GM18909 (cell line): ENCODE measurements around the gene ADAMTSL2.

Source experiments
- ATAC-seq: cut with Tn5 transposase; IDR thresholded peaks from one replicate; pipeline ENCODE4 v1.9.1; 2021; ENCODE audit warnings: mild to moderate bottlenecking; ENCODE audit not compliant: unreplicated experiment, poor library complexity

The ADAMTSL2 gene

DNA sequence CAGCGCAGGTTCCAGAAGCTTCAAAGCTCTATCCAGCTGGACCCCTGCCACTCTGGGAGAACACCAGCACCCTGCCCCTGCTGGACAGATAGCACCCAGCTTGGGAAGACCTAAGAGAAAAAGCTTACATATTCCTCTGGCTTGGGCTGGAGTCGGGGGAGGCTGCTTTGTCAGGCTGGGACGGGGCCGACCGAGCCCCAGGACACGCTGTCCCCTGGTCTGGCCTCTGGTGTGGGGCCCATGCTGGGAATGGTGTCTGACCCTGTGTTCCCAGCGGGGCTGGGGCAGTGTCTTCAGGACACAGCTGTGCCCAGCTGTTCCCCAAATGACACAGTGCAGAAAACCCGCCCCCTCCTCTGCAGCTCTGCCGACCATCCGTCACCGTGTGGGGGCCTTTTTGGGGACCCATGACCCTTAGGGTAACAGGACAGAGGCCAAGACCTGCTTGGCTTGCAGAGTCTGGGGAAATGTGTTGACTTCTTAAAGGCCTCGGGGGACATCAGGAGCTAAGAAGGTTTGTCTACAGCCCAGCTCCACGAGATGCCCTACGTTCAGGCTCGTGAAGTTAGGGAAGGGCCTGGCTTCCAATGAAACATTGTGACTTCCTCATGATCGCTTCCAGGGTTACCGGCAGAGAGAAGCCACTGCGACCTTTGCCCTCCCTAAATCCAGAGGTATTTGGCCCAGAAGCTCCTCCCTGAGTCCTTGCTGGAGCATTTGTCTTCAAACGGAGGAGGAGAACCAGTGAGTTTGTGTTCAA is 35.2 kb upstream of the ADAMTSL2 start:
- no peak for ATAC-seq

DNA sequence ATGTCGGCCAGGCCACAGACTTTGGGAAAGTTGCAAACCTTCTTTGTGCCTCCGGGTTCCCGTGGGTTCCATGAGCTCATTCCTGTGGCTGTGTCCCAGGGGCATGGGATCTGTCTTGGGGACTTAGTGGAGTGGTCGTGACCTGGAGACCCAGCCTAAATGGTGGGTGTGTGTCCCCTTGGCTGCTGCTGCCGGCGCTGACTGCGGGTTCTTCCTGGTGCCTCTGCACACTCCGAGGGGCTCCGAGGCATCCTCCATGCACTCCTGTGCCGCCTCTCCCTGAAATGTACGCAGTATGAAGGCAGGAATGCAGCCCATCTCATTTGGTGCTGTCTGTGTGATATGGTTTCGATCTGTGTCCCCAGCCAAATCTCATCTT is 34.6 kb upstream of the ADAMTSL2 start:
- no peak for ATAC-seq

DNA sequence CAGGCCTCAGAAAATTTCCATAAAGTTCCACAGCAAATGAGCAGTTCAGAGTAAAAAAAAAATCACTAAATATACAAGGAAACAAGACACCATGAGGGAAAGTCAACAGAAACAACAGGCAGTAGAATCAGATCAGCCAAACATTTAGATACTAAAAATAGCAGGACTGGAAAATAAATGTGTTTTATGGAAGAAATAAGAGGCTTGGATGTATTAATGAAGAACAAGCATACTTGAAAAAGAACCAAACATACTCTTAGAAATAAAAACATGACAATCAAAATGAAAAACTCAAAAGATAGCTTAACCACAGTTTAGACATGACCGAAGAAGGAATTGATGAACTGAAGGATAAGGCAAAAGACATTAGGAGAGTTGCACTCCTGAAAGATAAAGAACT is 32.4 kb upstream of the ADAMTSL2 start:
- no peak for ATAC-seq

DNA sequence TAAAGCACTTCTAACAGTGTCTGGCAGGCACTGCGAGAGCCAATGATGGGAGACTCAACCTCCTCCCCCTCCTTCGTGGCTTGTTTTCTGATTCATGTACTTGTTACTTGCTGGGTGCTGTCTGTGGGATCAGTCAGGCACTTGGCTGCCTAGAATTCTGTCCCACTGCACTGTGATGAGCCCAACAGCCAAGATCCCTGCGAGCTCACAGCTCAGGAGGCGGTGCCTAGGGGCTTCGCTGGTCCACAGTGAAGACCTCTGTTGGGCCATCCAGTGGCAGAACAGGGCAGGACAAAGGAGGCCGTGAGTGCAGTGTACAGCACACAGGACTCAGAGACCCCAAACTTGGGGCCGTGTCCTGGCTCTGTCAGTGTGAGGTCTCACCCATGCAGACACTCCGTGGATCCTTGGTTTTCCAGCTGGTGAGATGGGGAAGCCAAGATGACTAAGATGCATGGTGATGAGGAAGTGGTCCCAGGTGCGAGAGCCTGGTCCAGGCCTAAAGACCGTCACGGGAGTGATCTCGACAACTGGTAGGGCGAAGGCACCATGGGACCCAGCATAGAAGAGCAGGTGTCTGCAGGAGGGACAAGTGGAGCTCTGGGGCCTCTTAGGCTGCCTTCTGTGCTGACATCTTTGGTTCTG is 29.2 kb upstream of the ADAMTSL2 start:
- ATAC-seq: no peak

DNA sequence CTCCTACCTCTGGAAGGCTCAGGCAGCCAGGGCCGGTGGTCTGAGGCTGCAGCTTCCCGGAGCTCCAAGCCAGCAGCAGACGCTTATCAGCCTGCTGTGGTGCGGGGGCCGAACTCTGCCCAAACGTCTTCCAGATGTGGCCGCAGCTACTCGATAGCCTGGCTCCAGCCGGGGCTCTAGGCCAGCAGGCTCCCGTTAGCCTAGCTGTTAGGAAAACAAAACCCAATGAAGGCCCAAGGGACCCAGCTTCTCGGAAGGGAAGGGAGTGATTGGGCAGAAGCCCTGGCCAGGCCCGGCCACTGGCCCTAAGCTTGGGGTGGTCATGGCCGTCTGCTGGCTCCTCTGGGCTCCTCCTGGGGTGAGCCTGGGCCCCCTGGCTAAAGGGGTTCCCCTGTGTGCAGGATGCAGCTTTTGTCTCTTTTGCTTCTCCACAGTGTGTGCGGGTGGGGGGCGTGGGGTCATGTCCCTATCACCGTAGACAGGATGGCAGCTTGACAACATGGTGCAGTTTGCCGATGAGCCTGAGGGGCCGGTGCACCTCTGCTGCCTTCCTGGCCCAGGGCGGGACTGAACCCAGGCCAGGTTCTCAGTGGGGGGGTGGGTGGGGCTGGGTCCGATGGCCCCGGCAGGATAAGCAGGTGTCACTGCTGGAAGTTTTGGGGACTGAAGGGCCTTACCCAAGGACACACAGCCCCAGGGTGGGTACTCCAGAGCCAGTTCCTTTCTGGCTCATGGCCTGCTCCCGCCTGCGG is 28.4 kb upstream of the ADAMTSL2 start:
- ATAC-seq: no peak

DNA sequence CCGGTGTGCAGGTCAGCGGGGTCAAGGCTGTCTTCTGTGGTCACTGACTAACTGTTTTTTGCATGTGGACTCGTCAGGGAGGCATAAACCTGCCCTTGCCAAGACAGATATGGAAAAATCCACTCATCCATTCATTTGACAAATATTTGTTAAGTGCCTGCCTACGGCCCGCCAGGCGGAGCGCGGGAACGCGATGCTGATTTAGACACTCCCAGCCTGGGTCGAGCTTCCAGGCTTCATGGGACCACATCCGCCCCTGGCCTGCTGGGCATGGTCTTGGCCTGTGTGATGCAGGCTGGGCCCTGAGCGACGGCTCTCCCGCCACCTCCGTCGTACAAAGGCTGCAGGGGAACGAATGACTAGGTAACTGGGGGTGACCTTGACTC is 27.9 kb upstream of the ADAMTSL2 start:
- ATAC-seq: no peak

DNA sequence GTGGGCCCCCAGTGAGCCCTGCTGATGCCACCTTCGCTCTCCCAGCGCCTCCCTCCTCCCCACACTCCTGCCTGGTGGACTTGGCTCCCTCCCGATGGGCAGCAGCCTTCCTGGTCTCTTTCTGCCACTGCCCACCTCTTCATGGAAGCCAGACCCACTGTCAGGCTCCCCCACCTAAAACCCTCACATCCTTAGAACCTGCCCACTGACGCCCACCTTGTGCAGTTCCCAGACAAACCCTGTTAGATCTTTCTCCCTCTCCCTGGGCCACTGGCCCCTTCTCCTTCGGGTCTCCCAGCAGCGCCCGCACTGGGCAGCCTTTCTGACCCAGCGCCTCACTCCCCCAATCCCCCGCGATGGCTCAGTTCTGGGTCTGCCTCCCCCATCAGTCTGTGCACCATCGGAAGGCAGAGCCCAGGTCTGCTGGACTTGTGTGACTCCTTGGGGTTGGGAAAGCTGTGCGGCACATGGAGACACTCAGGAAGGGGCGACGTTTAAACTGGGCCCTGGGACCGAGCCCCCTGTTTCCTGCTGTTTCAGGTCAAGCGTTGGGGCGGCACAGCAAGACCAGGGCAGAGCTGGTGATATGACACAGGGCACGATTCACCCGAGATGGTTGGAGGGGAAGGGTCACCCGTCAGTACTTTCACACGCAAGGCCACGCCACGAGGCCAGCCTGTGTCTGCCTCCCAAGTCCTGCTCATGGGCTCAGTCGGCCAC is 27.1 kb upstream of the ADAMTSL2 start:
- no peak for ATAC-seq

DNA sequence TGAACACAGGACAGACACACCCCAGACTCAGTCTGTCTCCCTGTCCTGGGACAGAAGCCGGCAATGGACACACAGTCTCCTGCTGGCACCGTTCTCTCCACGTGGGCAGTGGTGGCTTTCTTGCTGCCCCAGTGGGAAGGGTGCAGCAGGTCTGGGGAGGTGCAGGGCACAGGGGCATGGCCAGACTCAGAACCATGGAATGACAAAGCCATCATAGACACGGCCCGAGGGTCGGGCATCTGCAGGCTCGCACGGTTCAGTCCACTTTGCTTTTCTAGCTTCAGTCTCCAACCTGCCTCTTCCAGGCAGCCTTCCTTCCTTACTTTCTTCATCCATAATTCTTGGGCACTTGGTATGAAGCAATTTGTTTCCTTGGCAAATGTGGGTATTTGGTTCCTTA is 26.5 kb upstream of the ADAMTSL2 start:
- no peak for ATAC-seq

DNA sequence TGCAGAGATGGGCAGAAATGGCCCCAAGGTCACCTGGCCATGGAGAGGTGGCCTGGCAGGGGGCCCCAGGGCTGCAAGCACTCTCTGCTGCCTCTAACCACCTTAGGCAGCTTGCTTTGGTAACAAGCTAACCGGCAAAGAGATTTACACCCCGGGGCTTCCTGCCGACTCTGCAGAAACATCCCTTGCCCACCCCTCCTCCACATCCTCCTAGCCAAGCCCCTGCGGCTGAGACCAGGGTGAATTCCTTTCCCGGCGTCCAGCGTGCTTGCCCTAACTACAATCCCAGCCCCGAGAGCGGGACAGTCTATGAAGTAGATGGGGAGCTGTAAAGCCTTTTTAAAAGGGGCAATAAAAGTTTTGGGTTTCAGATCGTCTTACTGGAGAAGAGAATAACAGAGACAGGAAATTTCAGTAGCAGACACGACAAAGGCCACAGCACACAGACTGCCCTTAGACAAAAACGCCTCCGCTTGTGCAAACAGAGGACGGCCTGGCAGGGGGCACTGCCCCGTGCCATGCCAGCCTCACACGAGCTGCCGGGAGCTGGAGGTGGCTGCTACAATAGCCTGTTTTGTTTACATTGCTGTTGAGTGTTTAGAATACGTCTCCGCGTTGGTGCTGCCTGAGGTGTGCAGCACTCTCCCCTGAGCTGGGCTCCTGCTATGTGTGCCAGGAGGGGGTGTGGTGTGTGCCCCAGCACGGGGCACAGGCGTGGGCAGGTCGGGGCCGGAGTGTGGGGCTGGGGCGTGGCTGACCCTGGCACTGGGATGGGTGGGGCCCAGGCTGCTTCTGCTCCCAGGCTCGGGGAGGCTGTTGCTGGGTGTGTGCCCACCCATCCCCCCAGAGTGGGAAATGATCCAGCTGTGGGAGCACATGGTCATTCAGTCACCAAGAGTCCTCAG is 25.1 kb upstream of the ADAMTSL2 start:
- ATAC-seq: no peak

DNA sequence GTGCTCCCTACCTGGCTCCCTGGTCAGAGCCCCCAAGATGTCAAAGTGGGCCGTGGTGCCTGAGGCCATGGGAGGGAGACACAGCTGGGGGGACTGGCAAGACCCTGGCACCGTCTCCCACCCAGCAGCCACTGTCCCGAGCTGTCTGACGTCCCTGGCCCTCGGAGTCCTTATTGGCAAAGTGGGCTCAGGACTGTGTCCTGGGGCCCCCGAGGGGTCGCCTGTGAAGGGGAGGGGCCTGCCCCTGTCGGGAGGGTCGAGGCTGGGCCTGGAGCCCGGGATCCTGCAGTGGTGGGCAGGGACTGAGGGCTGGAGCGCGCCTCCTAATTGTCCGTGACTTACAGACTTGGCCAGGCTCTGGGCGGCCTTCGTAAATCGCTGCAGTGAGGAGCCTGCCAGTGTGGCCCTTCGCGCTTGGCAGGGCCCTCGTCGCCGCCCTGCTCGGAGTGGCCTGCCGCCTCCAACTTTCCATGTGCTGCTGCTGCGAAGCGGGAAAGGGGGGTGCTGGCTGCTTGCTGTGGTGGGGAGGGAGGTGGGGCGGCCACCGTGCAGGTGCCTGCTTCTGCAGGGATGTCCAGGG is 23.5 kb upstream of the ADAMTSL2 start:
- no peak for ATAC-seq

DNA sequence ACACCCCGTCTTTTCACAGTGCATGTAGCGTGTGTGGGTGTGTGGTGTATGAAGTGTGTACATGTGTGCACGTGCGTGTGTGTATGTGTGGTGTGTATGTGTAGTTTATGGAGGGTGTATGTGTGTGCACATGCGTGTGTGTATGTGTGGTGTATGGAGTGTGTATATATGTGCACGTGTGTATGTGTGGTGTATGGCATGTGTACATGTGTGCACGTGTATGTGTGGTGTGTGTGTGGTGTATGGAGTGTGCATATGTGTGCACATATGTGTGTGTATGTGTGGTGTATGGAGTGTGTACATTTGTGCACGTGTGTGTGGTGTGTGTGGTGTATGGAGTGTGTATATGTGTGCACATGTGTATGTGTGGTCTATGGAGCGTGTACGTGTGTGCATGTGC is 22.9 kb upstream of the ADAMTSL2 start:
- no peak for ATAC-seq

DNA sequence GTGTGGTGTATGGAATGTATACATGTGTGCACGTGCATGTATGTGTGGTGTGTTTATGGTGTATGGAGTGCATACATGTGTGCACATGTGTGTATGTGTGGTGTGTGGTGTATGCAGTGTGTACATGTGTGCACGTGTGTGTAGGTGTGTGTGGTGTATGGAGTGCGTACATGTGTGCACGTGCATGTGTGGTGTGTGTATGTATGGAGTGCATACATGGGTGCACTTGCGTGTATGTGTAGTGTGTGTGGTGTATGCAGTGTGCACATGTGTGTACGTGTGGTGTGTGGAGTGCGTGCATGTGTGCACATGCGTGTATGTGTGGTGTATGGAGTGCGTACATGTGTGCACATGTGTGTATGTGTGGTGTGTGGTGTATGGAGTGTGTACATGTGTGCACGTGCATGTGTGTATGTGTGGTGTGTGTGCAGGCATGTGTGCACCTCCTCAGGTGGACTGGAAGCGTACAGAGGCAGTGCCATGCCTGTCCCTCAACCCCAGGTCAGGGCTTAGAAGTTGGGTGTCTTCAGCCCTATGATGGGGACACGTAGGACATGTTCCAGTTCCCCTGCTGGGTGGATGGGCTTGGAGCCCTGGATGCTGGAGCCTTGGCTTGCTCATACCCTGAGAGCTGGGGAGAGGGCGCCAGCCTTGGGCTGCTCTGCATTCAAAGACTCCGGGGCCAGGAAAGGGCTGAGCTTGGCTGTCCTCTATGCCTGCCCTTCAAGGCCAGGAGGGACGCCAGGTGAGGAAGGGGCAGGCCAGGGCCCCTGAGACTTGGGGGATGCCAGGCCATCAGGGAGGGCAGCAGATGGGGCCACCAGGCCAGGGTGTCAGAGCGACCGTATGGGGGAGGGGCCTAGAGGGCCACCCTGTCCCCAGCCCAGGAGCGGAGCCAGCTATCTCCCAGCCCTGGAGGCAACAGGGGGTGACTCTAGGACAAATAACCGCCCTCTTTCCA is 22.0 kb upstream of the ADAMTSL2 start:
- no peak for ATAC-seq

DNA sequence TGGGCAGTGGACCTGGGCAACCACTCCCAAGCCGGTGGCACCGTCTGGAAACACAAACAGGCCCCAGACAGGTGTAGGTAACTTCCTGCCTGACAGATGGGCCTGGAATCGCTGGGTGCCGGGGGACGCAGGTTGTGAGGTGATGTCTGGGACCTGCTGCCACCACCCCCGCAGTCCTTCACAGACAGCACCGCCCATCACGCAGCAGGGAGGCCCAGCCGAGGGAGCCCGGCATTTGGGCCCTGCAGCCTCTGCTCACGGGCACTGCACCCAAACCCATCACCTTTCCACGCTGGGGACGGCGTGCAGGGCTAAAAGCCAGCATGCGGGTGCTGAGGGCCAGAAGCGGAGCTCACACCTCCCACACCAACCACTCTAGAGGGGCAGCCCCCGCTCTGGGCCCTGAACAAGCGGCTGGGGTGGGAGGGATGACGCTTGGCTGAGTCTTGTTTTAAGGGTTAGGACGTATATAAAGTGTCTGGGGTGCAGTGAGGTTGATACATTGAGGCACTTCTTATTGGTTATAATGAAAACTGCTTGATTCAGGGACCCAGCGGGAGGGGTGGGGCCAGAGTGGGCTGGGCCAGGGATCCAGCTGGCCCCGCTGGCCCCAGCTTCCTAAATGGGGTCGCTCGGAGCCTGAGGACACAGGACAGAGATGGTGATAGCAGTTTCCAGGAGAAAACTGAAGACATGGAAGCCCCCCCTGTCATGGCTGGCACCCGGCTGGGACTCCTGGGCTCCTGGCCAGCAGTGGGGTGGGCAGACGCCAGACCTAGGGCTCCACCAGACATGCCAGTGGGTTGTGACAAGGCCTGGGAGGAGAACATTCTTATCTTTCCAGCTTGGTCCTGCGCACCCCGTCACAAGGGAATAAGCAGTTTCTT is 21.0 kb upstream of the ADAMTSL2 start:
- ATAC-seq: no peak

DNA sequence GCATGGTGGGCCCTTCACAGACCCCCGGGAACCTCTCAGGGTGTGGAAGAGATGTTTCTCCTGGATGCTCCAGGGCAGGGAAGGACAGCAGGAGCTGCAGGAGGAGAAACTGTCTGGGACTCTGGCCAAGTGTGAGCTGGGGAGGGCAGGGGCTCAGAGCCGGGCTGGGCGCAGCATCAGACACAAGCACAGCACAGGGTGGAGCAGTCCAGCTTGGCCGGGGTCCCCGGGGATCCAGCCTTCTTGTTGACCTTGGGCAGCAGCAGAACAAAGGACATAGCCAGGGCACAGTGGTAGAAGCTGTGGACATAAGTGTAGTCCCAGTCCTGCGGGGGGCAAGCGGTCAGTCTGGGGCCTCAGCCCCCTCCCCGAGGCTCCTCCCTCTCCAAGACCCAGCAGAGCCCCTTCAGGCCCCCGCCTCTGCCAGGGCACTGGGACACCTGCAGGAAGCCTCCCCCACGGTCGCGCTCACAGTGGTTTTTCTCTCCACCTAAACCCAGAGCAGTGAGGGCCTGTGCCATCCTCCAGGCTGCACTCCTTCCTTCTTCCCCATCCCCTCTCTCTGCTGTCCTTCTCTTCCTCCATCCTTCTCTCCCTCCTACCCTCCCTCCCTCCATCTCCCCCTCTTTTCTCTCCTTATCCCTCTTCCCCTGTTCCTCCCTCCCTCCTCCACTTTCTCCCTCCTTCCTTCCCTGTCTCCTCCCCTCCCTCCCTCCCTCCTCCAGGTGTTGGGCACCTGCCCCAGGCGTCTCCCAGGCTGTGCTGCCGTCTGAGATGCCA is 19.9 kb upstream of the ADAMTSL2 start:
- no peak for ATAC-seq

DNA sequence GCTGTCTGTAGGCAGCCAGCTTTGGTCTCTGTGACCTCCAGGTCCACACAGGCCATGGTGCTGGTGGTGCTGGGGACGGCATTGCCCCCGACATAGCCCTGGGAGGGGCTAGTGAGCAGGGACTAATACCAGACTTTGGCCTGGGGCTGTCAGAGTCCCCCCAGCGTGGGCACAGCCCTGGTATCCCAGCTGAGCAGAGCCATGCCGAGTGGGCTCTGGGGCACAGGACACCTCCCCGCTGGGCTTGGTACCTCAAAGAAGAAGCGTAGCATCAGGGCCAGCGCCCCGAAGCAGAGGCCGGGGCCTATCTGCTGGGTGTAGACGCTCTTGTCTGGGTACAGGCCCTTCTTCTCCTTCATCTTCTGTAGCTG is 19.3 kb upstream of the ADAMTSL2 start:
- ATAC-seq: no peak

DNA sequence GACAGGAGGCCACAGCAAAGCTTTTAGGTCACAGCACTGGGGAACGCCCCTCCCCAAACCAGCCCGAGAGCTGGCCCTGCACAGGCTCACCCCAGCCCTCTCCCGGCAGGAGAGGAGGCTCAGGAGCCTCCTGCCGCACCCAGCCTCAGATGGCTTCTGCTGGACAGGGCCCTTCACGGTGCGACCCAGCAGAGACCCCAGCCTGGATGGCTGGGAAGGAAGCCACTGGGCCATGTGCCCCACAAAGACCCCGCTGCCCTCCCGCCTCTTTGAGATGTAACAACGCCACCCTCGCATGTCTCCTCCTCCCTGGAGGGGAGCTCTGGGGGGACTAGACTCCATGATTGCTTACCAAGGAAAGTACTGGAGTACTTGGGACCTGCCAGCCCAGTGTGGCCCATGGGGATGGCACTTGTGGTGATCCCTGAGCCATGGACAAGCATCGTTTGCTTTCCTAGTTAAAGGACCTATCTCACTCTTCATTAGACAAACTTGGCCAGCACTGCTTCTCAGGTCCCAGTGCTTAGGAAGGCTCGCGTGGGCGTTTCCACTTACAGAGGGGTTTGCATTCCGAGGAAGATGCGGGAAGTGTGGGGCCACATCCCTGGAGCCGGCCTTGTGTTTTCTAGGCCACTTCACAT is 18.8 kb upstream of the ADAMTSL2 start:
- no peak for ATAC-seq
